Fibroblast of pulmonary artery (primary cell): ENCODE results near the gene GALNTL6.

ENCODE experiments used
- DNase-seq: peaks from one replicate; pipeline ENCODE4 v3.0.0-alpha.2; 2010; ENCODE audit warnings: low read depth
- H3K4me3 ChIP-seq: replicated peaks from 2 replicates; pipeline ENCODE4 v1.5.1; 2011; ENCODE audit warnings: low read depth, mild to moderate bottlenecking, control low read depth, low read length, moderate library complexity
- CTCF ChIP-seq: IDR thresholded peaks from 2 replicates; pipeline ENCODE4 v1.5.1; 2011; ENCODE audit warnings: mild to moderate bottlenecking, control low read depth, low read length, inconsistent platforms; ENCODE audit errors: missing control alignments

The GALNTL6 gene

GRCh38 chr4:172631832-172632231 lies 818.6 kb downstream of the GALNTL6 start:
- H3K4me3 ChIP-seq: no peak overlapping the region
- no peak for TF ChIP-seq CTCF
- DNase-seq: no peak

- no peak for TF ChIP-seq CTCF
- H3K4me3 ChIP-seq: no peak overlapping the region
- DNase-seq: no peak
Observed at GRCh38 chr4:172648471-172648870, 835.3 kb downstream of the GALNTL6 start.

GRCh38 chr4:172649143-172649542 lies 835.9 kb downstream of the GALNTL6 start:
- no peak for DNase-seq
- no peak overlapping the region for H3K4me3 ChIP-seq
- no peak for TF ChIP-seq CTCF

- no peak for DNase-seq
- no peak overlapping the region for H3K4me3 ChIP-seq
- TF ChIP-seq CTCF: no peak
Observed at GRCh38 chr4:172650758-172651530, 837.7 kb downstream of the GALNTL6 start.

GRCh38 chr4:172651961-172652360 lies 838.8 kb downstream of the GALNTL6 start:
- no peak overlapping the region for H3K4me3 ChIP-seq
- DNase-seq: no peak
- TF ChIP-seq CTCF: no peak

- DNase-seq: no peak
- TF ChIP-seq CTCF: no peak
- H3K4me3 ChIP-seq: no peak overlapping the region
Observed at GRCh38 chr4:172652369-172652768, 839.2 kb downstream of the GALNTL6 start.

- no peak overlapping the region for H3K4me3 ChIP-seq
- TF ChIP-seq CTCF: no peak
- DNase-seq: no peak
Observed at GRCh38 chr4:172653676-172654075, 840.5 kb downstream of the GALNTL6 start.
